Liver (tissue), 3 donors: ENCODE measurements around the gene PRLHR.

ENCODE experiments used
- EGR1 ChIP-seq, 2 donors: IDR thresholded peaks; 2 replicates each; pipeline ENCODE4 v1.6.1; 2016 to 2018; ENCODE audit warnings: antibody characterized with exemption in 2 of 2, low read depth in 2 of 2
- FOXA1 ChIP-seq: IDR thresholded peaks from 2 replicates; pipeline ENCODE4 v1.6.1; 2016; ENCODE audit warnings: antibody characterized with exemption
- GABPA ChIP-seq, 2 donors: IDR thresholded peaks in 1 of 2; conservative IDR thresholded peaks in 1 of 2; 2 replicates each; pipeline ENCODE4 v1.6.1; 2016; ENCODE audit warnings: antibody characterized with exemption in 2 of 2, mild to moderate bottlenecking in 1 of 2, moderate library complexity in 1 of 2
- HNF4G ChIP-seq: IDR thresholded peaks from 2 replicates; pipeline ENCODE4 v1.6.1; 2016; ENCODE audit warnings: antibody characterized with exemption
- MAX ChIP-seq: IDR thresholded peaks from 2 replicates; pipeline ENCODE4 v1.6.1; 2016; ENCODE audit warnings: antibody characterized with exemption
- NR2F2 ChIP-seq: IDR thresholded peaks from 2 replicates; pipeline ENCODE4 v1.6.1; 2016; ENCODE audit warnings: antibody characterized with exemption
- RAD21 ChIP-seq, 2 donors: IDR thresholded peaks; 2 replicates each; pipeline ENCODE4 v1.6.1; 2016; ENCODE audit warnings: antibody characterized with exemption in 2 of 2, mild to moderate bottlenecking in 2 of 2
- SP1 ChIP-seq: IDR thresholded peaks from 2 replicates; pipeline ENCODE4 v1.6.1; 2018; ENCODE audit warnings: antibody characterized with exemption, mild to moderate bottlenecking
- YY1 ChIP-seq: IDR thresholded peaks from 2 replicates; pipeline ENCODE4 v1.6.1; 2016; ENCODE audit warnings: antibody characterized with exemption, mild to moderate bottlenecking
- TF ChIP-seq, protein P1 (sequence below): IDR thresholded peaks from 2 replicates; pipeline ENCODE4 v1.6.1; 2016; ENCODE audit warnings: antibody characterized with exemption
- TF ChIP-seq, protein P2 (sequence below): fragments of 150-350 bp; IDR thresholded peaks from 2 replicates; pipeline ENCODE4 v1.5.1; 2017; ENCODE audit warnings: improper control_type of control experiment, low read depth, low read length; ENCODE audit not compliant: missing input control
- TF ChIP-seq, protein P3 (sequence below): IDR thresholded peaks from 2 replicates; pipeline ENCODE4 v1.6.1; 2016; ENCODE audit warnings: antibody characterized with exemption, mild to moderate bottlenecking
- donor health status: healthy.
- donor health status: healthy.

DNA sequence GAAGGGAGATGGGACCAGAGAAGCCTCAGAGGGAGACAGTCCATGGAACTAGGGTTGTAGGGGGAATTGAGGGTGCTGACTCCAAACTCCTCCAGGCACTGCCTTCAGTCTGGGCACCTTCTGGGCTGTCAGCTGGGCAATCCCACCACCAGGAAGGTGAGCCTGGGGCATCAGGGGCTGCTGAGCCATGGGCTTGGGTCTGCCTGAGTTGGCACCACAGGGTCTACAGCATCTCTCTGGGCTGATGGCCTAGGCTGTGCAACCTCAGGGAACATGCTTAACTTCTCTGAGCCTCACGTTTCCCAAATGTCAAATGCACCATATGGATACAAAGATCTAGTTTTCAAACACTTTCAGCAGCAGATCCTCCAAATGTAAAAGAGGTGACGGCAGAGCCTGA, 46.8 kb upstream of the PRLHR start:
- TF ChIP-seq, protein P1, sequence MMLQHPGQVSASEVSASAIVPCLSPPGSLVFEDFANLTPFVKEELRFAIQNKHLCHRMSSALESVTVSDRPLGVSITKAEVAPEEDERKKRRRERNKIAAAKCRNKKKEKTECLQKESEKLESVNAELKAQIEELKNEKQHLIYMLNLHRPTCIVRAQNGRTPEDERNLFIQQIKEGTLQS = no peak
- TF ChIP-seq SP1 (no peak), MAX (no peak), RAD21 (IDR thresholded peaks at IDR 0.05) (no peak), FOXA1 (no peak), GABPA (IDR thresholded peaks at IDR 0.05 in 1 of 2, conservative IDR thresholded peaks at IDR 0.05 in 1 of 2) (no peak), NR2F2 (no peak), HNF4G (no peak), YY1 (no peak), EGR1 (IDR thresholded peaks at IDR 0.05; ENCODE audit: low read depth in 2 of 2) (no peak)
- TF ChIP-seq, protein P2, sequence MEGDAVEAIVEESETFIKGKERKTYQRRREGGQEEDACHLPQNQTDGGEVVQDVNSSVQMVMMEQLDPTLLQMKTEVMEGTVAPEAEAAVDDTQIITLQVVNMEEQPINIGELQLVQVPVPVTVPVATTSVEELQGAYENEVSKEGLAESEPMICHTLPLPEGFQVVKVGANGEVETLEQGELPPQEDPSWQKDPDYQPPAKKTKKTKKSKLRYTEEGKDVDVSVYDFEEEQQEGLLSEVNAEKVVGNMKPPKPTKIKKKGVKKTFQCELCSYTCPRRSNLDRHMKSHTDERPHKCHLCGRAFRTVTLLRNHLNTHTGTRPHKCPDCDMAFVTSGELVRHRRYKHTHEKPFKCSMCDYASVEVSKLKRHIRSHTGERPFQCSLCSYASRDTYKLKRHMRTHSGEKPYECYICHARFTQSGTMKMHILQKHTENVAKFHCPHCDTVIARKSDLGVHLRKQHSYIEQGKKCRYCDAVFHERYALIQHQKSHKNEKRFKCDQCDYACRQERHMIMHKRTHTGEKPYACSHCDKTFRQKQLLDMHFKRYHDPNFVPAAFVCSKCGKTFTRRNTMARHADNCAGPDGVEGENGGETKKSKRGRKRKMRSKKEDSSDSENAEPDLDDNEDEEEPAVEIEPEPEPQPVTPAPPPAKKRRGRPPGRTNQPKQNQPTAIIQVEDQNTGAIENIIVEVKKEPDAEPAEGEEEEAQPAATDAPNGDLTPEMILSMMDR = no peak
- TF ChIP-seq, protein P3, sequence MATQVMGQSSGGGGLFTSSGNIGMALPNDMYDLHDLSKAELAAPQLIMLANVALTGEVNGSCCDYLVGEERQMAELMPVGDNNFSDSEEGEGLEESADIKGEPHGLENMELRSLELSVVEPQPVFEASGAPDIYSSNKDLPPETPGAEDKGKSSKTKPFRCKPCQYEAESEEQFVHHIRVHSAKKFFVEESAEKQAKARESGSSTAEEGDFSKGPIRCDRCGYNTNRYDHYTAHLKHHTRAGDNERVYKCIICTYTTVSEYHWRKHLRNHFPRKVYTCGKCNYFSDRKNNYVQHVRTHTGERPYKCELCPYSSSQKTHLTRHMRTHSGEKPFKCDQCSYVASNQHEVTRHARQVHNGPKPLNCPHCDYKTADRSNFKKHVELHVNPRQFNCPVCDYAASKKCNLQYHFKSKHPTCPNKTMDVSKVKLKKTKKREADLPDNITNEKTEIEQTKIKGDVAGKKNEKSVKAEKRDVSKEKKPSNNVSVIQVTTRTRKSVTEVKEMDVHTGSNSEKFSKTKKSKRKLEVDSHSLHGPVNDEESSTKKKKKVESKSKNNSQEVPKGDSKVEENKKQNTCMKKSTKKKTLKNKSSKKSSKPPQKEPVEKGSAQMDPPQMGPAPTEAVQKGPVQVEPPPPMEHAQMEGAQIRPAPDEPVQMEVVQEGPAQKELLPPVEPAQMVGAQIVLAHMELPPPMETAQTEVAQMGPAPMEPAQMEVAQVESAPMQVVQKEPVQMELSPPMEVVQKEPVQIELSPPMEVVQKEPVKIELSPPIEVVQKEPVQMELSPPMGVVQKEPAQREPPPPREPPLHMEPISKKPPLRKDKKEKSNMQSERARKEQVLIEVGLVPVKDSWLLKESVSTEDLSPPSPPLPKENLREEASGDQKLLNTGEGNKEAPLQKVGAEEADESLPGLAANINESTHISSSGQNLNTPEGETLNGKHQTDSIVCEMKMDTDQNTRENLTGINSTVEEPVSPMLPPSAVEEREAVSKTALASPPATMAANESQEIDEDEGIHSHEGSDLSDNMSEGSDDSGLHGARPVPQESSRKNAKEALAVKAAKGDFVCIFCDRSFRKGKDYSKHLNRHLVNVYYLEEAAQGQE = no peak
